Esophagus (tissue), 2 donors: ENCODE measurements around the gene SNX9. TPM values are rescaled to one million over a fixed set of nuclear protein-coding genes. Genes with fewer than 3 reads are reported as not detected.
"Not testable (repeated sequence)": the region's sequence is repeated elsewhere in the genome, so short reads cannot be mapped to it uniquely, and the experiment has no call there.

Experiments used
- H3K27ac ChIP-seq, 2 donors: one replicate each; pipeline ENCODE4 v1.5.1; 2013; ENCODE audit warnings: low read depth in 2 of 2, mild to moderate bottlenecking in 2 of 2, inconsistent platforms in 1 of 2, low read length in 1 of 2, moderate library complexity in 1 of 2
- H3K27me3 ChIP-seq, 2 donors: one replicate each; pipeline ENCODE4 v1.6.1; 2013; ENCODE audit warnings: low read length in 2 of 2, control low read depth in 1 of 2, mild to moderate bottlenecking in 1 of 2; ENCODE audit not compliant: insufficient read depth in 2 of 2, control insufficient read depth in 1 of 2
- H3K36me3 ChIP-seq, 2 donors: one replicate each; pipeline ENCODE4 v1.6.1; 2013; ENCODE audit warnings: low read length in 1 of 2; ENCODE audit not compliant: control insufficient read depth in 2 of 2, insufficient read depth in 2 of 2
- H3K4me1 ChIP-seq, 2 donors: one replicate each; pipeline ENCODE4 v1.6.1; 2013; ENCODE audit warnings: low read length in 1 of 2; ENCODE audit not compliant: control insufficient read depth in 2 of 2, insufficient read depth in 2 of 2
- H3K4me3 ChIP-seq, 2 donors: one replicate each; pipeline ENCODE4 v1.5.1; 2013; ENCODE audit warnings: low read length in 2 of 2, mild to moderate bottlenecking in 2 of 2, low read depth in 1 of 2, moderate library complexity in 1 of 2
- H3K9me3 ChIP-seq, 2 donors: one replicate each; pipeline ENCODE4 v1.6.1; 2013; ENCODE audit warnings: mild to moderate bottlenecking in 2 of 2, low read depth in 1 of 2, low read length in 1 of 2, moderate library complexity in 1 of 2; ENCODE audit not compliant: control insufficient read depth in 2 of 2, insufficient read depth in 1 of 2
- WGBS, 2 donors: extraction: QIAGEN DNeasy Blood & Tissue Kit; methylation state at CpG; one replicate each; pipeline ENCODE4 v1.1.7; 2013; 5-methylcytosine and 5-hydroxymethylcytosine counted together
- polyA plus RNA-seq, 2 donors: library from polyadenylated mRNA; stranded (reverse); fragments of 200-250 nt; gene quantifications; one replicate each; pipeline ENCODE4 v1.2.3, GENCODE V29; 2013
- donor health status: healthy with polysubstance abuse.
- donor health status: Bipolar disorder and iron deficiency.

The SNX9 gene
- polyA plus RNA-seq, 2 donors = 27.8 to 78.0 TPM

DNA sequence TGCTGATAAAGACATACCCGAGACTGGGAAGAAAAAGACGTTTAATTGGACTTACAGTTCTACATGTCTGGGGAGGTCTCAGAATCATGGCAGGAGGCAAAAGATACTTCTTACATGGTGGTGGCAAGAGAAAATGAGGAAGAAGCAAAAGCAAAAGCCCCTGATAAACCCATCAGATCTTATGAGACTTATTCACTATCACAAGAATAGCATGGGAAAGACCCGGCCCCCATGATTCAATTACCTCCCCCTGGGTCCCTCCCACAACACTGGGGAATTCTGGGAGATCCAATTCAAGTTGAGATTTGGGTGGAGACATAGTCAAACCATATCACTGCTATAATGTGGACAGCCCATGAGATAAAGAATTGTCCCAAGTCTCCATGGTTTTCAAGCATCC, 23.5 kb upstream of the SNX9 start:
- H3K27me3 ChIP-seq, H3K4me1 ChIP-seq, H3K36me3 ChIP-seq, H3K4me3 ChIP-seq, H3K9me3 ChIP-seq, H3K27ac ChIP-seq: not testable (repeated sequence)
- WGBS, 2 donors = 82 to 86% methylated on average over 3 of the region's 3 CpGs

DNA sequence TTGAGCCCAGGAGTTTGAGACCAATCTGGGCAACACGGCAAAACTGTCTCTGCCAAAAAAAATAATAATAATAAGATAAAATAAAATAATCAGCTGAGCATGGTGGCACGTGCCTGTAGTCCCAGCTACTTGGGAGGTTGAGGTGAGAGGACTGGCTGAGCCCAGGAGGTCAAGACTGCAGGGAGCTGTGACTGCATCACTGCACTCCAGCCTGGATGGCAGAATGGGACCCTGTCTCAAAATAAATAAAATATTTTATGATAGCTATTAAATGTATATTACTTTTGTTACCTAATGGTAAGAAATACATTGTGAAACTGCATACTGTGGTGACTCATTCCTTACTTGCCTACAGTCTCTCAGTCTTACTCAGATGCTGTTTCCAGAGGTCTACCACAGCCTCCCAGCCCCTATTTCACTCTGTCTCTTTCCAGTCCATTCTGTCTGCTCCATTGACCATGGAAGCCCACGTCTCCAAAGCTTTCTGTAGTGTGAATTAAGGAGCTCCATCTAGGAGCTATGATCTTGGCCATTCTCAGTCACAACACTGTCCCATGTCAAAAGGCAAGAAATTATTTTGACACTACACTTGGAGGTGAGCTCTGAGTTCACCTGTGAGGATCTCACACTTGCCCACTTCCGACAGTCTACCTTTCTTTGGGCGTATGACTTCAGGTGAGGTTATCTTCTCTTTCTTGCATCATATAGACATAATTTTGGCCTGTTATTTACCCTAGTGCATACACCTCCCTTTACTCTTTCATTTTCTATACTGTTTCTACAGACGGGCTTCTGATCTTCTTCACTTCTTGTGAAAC, 22.4 kb upstream of the SNX9 start:
- H3K9me3 ChIP-seq = no peaks in the 10 kb centered on the region
- H3K27me3 ChIP-seq = no peaks in the 10 kb centered on the region
- H3K36me3 ChIP-seq = no peaks in the 10 kb centered on the region
- 72 to 78% methylated on average over 6 of the region's 6 CpGs for WGBS, 2 donors
- H3K4me3 ChIP-seq = no peak overlapping the region
- no peaks in the 10 kb centered on the region for H3K4me1 ChIP-seq
- no peak overlapping the region for H3K27ac ChIP-seq

DNA sequence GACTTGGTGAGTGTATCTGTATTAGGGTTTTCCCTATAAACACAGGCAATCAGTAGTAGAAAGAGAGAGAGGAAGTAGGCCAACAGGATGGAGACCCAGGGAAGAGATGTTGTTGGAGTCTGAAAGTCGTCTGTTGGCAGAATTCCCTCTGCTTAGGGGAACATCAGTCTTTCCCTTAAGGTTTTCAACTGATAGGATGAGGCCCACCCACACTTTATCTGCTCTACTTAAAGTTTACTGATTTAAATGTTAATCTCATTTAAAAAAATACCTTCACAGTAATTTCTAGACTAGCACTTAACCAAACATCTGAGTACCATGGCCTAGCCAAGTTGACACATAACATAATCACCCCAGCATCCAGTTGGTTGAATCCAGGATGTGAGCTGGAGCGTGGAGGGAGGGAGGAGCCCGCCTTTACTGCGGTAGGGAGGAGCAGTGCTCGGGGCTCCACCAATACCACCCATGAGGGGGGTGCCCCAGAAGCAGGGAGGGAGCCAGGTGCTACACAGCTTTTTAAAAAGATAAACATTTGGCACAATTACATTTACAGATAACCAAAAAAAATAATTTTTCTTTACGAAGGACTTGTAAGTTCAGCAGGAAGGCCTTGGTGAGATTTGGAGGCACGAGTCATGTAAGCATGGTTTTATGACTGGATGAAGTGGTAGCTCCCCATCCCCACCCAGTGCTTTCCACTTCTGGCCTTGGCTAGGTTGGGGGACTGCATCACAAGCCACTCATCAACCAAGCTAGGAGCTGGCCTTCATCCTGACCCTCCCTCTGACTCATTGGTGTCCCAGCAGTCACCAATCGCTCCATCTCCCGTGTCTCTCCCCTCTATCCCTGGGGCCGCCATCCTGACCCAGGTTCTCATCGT, 18.4 kb upstream of the SNX9 start:
- WGBS, 2 donors = 90 to 94% methylated on average over 11 of the region's 11 CpGs
- no peak overlapping the region for H3K27ac ChIP-seq
- H3K27me3 ChIP-seq = no peaks in the 10 kb centered on the region
- no peaks in the 10 kb centered on the region for H3K36me3 ChIP-seq
- H3K4me1 ChIP-seq = no peaks in the 10 kb centered on the region
- H3K9me3 ChIP-seq = peaks cover 0 to 2% of the 10 kb centered on the region in 2 donors
- no peak overlapping the region for H3K4me3 ChIP-seq

DNA sequence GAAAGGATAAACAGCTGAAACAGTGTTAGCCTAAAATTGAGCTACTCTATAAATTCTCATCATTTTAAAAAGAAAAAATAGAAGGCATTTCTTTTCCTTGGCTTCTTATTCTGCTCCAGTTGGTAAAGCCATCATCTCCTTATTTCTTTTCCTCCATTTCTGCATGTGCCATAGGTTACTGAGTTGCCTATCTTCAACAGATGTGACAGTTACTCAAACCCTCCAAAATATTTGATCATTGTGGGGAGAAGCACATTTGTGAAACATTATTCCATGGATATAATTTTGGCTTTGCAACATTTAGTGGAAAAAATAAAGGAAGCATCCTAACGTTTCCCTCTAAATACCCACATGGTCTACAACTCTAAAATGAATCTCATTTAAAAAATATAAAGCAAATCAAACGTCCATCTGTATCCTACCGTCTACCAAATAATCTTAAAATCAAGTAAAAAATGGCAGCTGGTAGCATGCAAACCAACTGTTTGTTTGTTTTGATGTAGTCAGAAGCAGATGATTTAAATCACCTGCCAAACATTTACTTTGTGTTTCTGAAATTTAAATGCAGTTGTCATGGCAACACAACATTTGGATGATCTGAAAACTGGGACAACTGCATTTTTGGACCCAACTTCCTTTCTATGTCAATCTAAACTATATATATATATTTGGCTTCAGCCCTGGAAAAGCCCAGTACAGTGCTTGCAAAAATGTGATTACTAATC, 16.8 kb upstream of the SNX9 start:
- no peak overlapping the region for H3K27ac ChIP-seq
- H3K27me3 ChIP-seq = no peaks in the 10 kb centered on the region
- no peak overlapping the region for H3K4me3 ChIP-seq
- H3K9me3 ChIP-seq = peaks cover 0 to 2% of the 10 kb centered on the region in 2 donors
- H3K4me1 ChIP-seq = no peaks in the 10 kb centered on the region
- no peaks in the 10 kb centered on the region for H3K36me3 ChIP-seq
- 61 to 65% methylated on average over 3 of the region's 3 CpGs for WGBS, 2 donors

DNA sequence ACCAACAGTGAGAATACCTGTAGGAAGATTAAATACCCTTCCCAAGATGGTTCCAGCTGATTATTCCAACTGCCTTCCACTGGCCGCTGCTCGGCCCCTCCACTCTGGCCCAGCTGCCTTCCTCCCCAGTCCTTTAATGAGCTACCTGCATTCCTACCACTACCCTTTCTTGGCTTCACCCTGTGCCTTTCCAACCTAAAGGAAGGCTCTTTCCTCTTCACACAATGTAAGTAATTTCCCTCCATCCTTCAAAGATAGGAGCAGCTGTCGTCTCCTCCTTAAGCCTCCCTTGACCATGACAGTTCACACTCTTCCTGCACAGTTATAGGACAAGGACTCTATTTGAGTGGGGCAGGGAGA, 16.2 kb upstream of the SNX9 start:
- H3K4me1 ChIP-seq = no peaks in the 10 kb centered on the region
- peaks cover 0 to 2% of the 10 kb centered on the region in 2 donors for H3K9me3 ChIP-seq
- 89 to 91% methylated on average over 3 of the region's 3 CpGs for WGBS, 2 donors
- H3K27me3 ChIP-seq = no peaks in the 10 kb centered on the region
- no peaks in the 10 kb centered on the region for H3K36me3 ChIP-seq
- H3K27ac ChIP-seq = no peak overlapping the region
- H3K4me3 ChIP-seq = no peak overlapping the region

- no peaks in the 10 kb centered on the region for H3K27me3 ChIP-seq
- H3K4me3 ChIP-seq = no peak overlapping the region
- 91 to 94% methylated on average over 2 of the region's 2 CpGs for WGBS, 2 donors
- no peaks in the 10 kb centered on the region for H3K36me3 ChIP-seq
- H3K27ac ChIP-seq = no peak overlapping the region
- peaks cover 0 to 2% of the 10 kb centered on the region in 2 donors for H3K9me3 ChIP-seq
- peaks cover 0 to 3% of the 10 kb centered on the region in 2 donors for H3K4me1 ChIP-seq
These were observed 14.6 kb upstream of the SNX9 start for GRCh38 chr6:157808405-157808950.

GRCh38 chr6:157809613-157810012, 13.4 kb upstream of the SNX9 start:
- no peak overlapping the region for H3K4me3 ChIP-seq
- H3K4me1 ChIP-seq = peaks cover 0 to 3% of the 10 kb centered on the region in 2 donors
- no peaks in the 10 kb centered on the region for H3K36me3 ChIP-seq
- H3K9me3 ChIP-seq = peaks cover 0 to 2% of the 10 kb centered on the region in 2 donors
- no peak overlapping the region for H3K27ac ChIP-seq
- no peaks in the 10 kb centered on the region for H3K27me3 ChIP-seq
- 66 to 69% methylated on average over 1 of the region's 1 CpG for WGBS, 2 donors

DNA sequence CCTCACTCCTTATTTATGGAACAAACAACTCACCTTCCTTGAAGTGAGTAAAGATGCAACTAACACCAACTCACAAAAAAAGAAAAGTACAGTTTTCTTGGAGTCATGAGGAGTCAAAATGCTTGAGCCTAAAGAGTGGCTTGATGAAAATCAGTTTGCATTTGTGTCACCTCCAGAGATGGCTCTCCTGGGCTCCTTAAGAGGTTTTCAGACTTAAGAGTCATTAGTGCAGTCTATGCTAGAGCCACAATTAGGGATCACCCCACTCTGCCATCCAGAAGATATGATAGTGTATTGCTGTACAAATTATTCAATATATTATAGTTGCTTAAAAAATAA, 11.9 kb upstream of the SNX9 start:
- Histone ChIP-seq H3K4me1 (peaks cover 0 to 3% of the 10 kb centered on the region in 2 donors), H3K27ac (no peak overlapping the region), H3K36me3 (no peaks in the 10 kb centered on the region), H3K9me3 (peaks cover 0 to 2% of the 10 kb centered on the region in 2 donors), H3K4me3 (no peak overlapping the region), H3K27me3 (no peaks in the 10 kb centered on the region)

GRCh38 chr6:157811476-157812173, 11.4 kb upstream of the SNX9 start:
- H3K9me3 ChIP-seq = peaks cover 0 to 2% of the 10 kb centered on the region in 2 donors
- no peak overlapping the region for H3K4me3 ChIP-seq
- 81 to 87% methylated on average over 3 of the region's 3 CpGs for WGBS, 2 donors
- H3K4me1 ChIP-seq = peaks cover 0 to 3% of the 10 kb centered on the region in 2 donors
- H3K36me3 ChIP-seq = no peaks in the 10 kb centered on the region
- no peak overlapping the region for H3K27ac ChIP-seq
- H3K27me3 ChIP-seq = no peaks in the 10 kb centered on the region
